Neural cell (in vitro differentiated cells): ENCODE results near the gene NEK2. TPM values are rescaled to one million over a fixed set of nuclear protein-coding genes. Genes with fewer than 3 reads are reported as not detected.
"Not testable (repeated sequence)": the region's sequence is repeated elsewhere in the genome, so short reads cannot be mapped to it uniquely, and the experiment has no call there.

Experiments used
- H2AFZ ChIP-seq: fragments of 200-600, 300-800 bp; sonication (generic), shearing (Covaris generic); 2 replicates; pipeline ENCODE4 v1.6.0; 2014; ENCODE audit warnings: low read depth, mild to moderate bottlenecking, antibody characterized with exemption, low read length, moderate library complexity
- H3F3A ChIP-seq: fragments of 200-600 bp; shearing (Covaris generic); 2 replicates; pipeline ENCODE4 v1.6.1; 2016; ENCODE audit warnings: mild to moderate bottlenecking, moderate library complexity, mixed read lengths, antibody characterized with exemption, low read length; ENCODE audit not compliant: insufficient read depth, poor library complexity, severe bottlenecking
- H3K27ac ChIP-seq: fragments of 200-600, 300-800 bp; sonication (generic), shearing (Covaris generic); 2 replicates; pipeline ENCODE4 v1.5.1; 2014; ENCODE audit warnings: mild to moderate bottlenecking, low read length, moderate library complexity
- H3K27me3 ChIP-seq: fragments of 300-800, 200-600 bp; sonication (generic), shearing (Covaris generic); 2 replicates; pipeline ENCODE4 v1.6.0; 2014; ENCODE audit warnings: mild to moderate bottlenecking, low read depth, low read length, moderate library complexity; ENCODE audit not compliant: insufficient read depth
- H3K36me3 ChIP-seq: fragments of 300-800, 200-600 bp; sonication (generic), shearing (Covaris generic); 2 replicates; pipeline ENCODE4 v1.5.1; 2014; ENCODE audit warnings: mild to moderate bottlenecking, antibody characterized with exemption, low read length, moderate library complexity; ENCODE audit not compliant: insufficient read depth
- H3K4me2 ChIP-seq: fragments of 300-800, 200-600 bp; sonication (generic), shearing (Covaris generic); 2 replicates; pipeline ENCODE4 v1.6.0; 2014; ENCODE audit warnings: mild to moderate bottlenecking, low read length
- H3K4me3 ChIP-seq: fragments of 300-800, 200-600 bp; sonication (generic), shearing (Covaris generic); 2 replicates; pipeline ENCODE4 v1.5.1; 2014; ENCODE audit warnings: mild to moderate bottlenecking, low read length, moderate library complexity
- H3K79me2 ChIP-seq: fragments of 200-600 bp; shearing (Covaris generic); replicated peaks from 2 replicates; pipeline ENCODE4 v1.6.0; 2014; ENCODE audit warnings: mild to moderate bottlenecking, low read length, moderate library complexity; ENCODE audit not compliant: insufficient read depth
- H3K9ac ChIP-seq: fragments of 300-800, 200-600 bp; sonication (generic), shearing (Covaris generic); 2 replicates; pipeline ENCODE4 v1.6.1; 2016; ENCODE audit warnings: mild to moderate bottlenecking, low read length, mixed read lengths
- H3K9me2 ChIP-seq: fragments of 200-600 bp; shearing (Covaris generic); 2 replicates; pipeline ENCODE4 v1.6.1; 2016; ENCODE audit warnings: mild to moderate bottlenecking, low read length, mixed read lengths; ENCODE audit not compliant: insufficient read depth
- H3K9me3 ChIP-seq: fragments of 200-600, 300-800 bp; sonication (generic), shearing (Covaris generic); 2 replicates; pipeline ENCODE4 v1.6.1; 2016; ENCODE audit warnings: mild to moderate bottlenecking, mixed run types, low read length, moderate library complexity, mixed read lengths
- H4K20me1 ChIP-seq: fragments of 200-600 bp; shearing (Covaris generic); 2 replicates; pipeline ENCODE4 v1.6.1; 2016; ENCODE audit warnings: mild to moderate bottlenecking, mixed run types; ENCODE audit not compliant: insufficient read depth
- CTCF ChIP-seq: fragments of 450-650 bp; IDR thresholded peaks from 2 replicates; pipeline ENCODE4 v1.5.1; 2014; ENCODE audit warnings: antibody characterized with exemption, mild to moderate bottlenecking, moderate library complexity; ENCODE audit not compliant: poor library complexity, severe bottlenecking
- EP300 ChIP-seq: fragments of 450-650 bp; conservative IDR thresholded peaks from 2 replicates; pipeline ENCODE4 v1.6.1; 2014; ENCODE audit warnings: antibody characterized with exemption, mild to moderate bottlenecking, moderate library complexity; ENCODE audit not compliant: poor library complexity, severe bottlenecking
- EZH2 ChIP-seq: fragments of 200-600, 300-800 bp; shearing (Covaris generic), sonication (generic); IDR thresholded peaks from 2 replicates; pipeline ENCODE4 v1.6.1; 2014; ENCODE audit warnings: antibody characterized with exemption, low read length, borderline replicate concordance, mild to moderate bottlenecking; ENCODE audit not compliant: insufficient read depth, poor library complexity, severe bottlenecking
- MXI1 ChIP-seq: fragments of 450-650 bp; conservative IDR thresholded peaks from 2 replicates; pipeline ENCODE4 v1.6.1; 2014; ENCODE audit warnings: antibody characterized with exemption, mild to moderate bottlenecking; ENCODE audit not compliant: poor library complexity, severe bottlenecking
- POLR2AphosphoS5 ChIP-seq: IDR thresholded peaks from 2 replicates; pipeline ENCODE4 v1.6.1; 2012
- RAD21 ChIP-seq: fragments of 450-650 bp; conservative IDR thresholded peaks from 2 replicates; pipeline ENCODE4 v1.6.1; 2014; ENCODE audit warnings: antibody characterized with exemption, mild to moderate bottlenecking, moderate library complexity
- REST ChIP-seq: IDR thresholded peaks from 2 replicates; pipeline ENCODE4 v1.6.1; 2012; ENCODE audit warnings: borderline replicate concordance
- SMC3 ChIP-seq: fragments of 450-650 bp; conservative IDR thresholded peaks from 2 replicates; pipeline ENCODE4 v1.6.1; 2014; ENCODE audit warnings: antibody characterized with exemption, mild to moderate bottlenecking, moderate library complexity; ENCODE audit not compliant: poor library complexity
- TAF1 ChIP-seq: IDR thresholded peaks from 2 replicates; pipeline ENCODE4 v1.6.1; 2012; ENCODE audit warnings: low read depth
- polyA plus RNA-seq: library from polyadenylated mRNA; depleted of rRNA; stranded (reverse); fragments of >200 nt; gene quantifications from 2 replicates; pipeline ENCODE4 v1.2.3, GENCODE V29; 2014

The NEK2 gene
- polyA plus RNA-seq, 1 donor from 2014 or later = 0.98 TPM

GRCh38 chr1:211637066-211637465 is 38.4 kb downstream of the NEK2 start:
- no peak overlapping the region for H3K4me3 ChIP-seq
- H3K9me3 ChIP-seq = no peaks in the 10 kb centered on the region
- no peaks in the 10 kb centered on the region for H3F3A ChIP-seq
- H2AFZ ChIP-seq = no peak overlapping the region
- H3K79me2 ChIP-seq = no peaks in the 10 kb centered on the region
- TF ChIP-seq TAF1 (no peak), POLR2AphosphoS5 (no peak), RAD21 (no peak), CTCF (no peak), MXI1 (no peak), EZH2 (no peak), EP300 (no peak), SMC3 (no peak), REST (no peak)
- no peak overlapping the region for H3K9ac ChIP-seq
- H3K36me3 ChIP-seq = no peaks in the 10 kb centered on the region
- no peak overlapping the region for H3K27ac ChIP-seq
- no peak overlapping the region for H3K4me2 ChIP-seq
- H3K9me2 ChIP-seq = no peaks in the 10 kb centered on the region
- H4K20me1 ChIP-seq = no peaks in the 10 kb centered on the region
- no peaks in the 10 kb centered on the region for H3K27me3 ChIP-seq

- H3K9me3 ChIP-seq, H3K9ac ChIP-seq, H3K36me3 ChIP-seq, H3K27ac ChIP-seq, H4K20me1 ChIP-seq, H3K4me2 ChIP-seq, H3F3A ChIP-seq, H3K4me3 ChIP-seq, H3K79me2 ChIP-seq, H3K27me3 ChIP-seq, H2AFZ ChIP-seq, H3K9me2 ChIP-seq: not testable (repeated sequence)
These were observed 38.8 kb downstream of the NEK2 start for GRCh38 chr1:211636575-211637029.

- TF ChIP-seq TAF1 (no peak), EP300 (no peak)
- Histone ChIP-seq H3K27ac (no peak overlapping the region), H3F3A (no peaks in the 10 kb centered on the region), H3K79me2 (no peaks in the 10 kb centered on the region), H3K9me2 (no peaks in the 10 kb centered on the region), H3K4me3 (no peak overlapping the region), H4K20me1 (no peaks in the 10 kb centered on the region), H3K36me3 (no peaks in the 10 kb centered on the region), H3K9me3 (no peaks in the 10 kb centered on the region), H3K27me3 (no peaks in the 10 kb centered on the region), H3K4me2 (no peak overlapping the region), H3K9ac (no peak overlapping the region), H2AFZ (no peak overlapping the region)
These were observed 39.7 kb downstream of the NEK2 start for GRCh38 chr1:211635597-211636205.
